ENCODE results near the gene TBC1D20. TPM values are rescaled to one million over a fixed set of nuclear protein-coding genes. Genes with fewer than 3 reads are reported as not detected.
"Not testable (repeated sequence)": the region's sequence is repeated elsewhere in the genome, so short reads cannot be mapped to it uniquely, and the experiment has no call there.

TBC1D20 gene
- total RNA-seq, 2 experiments from 2014 or later: 27.0 to 28.1 TPM

DNA sequence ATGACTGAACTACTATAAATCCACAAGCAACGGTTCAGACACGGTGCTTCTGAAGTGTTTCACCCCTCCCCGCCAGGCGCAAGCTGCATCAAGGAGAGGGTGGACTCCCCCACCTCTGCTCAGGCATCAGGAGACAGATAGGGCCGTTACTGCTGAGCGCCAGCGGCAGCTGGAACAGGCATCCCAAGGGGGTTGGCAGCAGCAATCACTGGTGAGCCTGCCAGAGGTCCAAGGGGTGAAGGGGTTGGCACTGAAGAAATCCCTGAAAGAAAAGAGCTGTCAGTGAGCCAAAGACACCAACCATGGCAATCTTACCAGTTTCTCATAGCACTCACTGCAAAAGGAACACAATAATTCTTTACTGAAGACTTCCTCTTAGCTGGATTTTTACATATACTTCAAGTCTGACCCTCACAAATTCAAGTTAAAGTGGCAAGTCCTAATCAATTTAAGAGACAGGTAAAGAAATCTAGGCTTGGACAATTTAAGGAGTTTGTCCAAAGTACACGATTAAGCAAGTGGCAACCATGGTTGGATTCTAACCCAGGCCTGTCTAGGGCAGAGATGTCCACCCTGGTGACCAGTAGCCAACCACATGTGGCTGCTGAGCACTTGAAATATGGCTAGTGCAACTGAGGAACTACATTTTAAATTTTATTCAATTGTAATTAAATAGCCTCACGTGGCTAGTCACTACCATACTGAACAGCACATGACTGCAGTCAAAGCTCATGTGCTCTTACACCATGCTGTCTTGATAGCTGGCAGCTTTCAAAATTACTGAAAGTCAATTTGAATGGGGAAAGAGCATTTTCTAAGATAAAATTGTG is 21.7 kb upstream of the TBC1D20 start:
- peaks cover 82% of the 10 kb centered on the region for H3K36me3 Mint-ChIP-seq (ENCODE audit: low read depth)
- POLR2A ChIA-PET: no interaction called here

DNA sequence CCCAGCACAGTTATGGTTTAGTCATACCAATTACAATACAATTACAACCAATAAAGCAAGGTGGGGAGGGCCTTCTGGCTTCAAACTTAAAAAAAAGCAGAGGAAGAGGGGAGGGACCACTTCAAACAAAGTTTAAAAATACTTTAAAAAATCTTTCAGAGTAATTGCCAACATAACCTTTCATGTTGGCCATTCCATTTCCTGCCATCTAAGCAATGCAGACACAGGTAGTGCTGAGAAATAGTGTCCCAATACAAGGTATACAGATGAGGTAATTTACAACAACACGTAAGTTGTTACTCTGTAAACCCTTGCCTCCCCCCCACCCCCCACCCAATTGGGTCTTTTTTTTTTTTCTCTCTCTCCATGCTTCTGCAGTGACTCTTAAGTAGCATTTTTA is 18.8 kb upstream of the TBC1D20 start:
- no peaks in the 10 kb centered on the region for H3K9me3 Mint-ChIP-seq
- H3K36me3 Mint-ChIP-seq (ENCODE audit: low read depth): peaks cover 62% of the 10 kb centered on the region
- ChIA-PET CTCF (interaction anchor here (1.5 to 5.9 kb wide), 2 partner anchors 119 to 126 kb away, joined by 3 to 46 read pairs; no protein-coding TSS in a partner anchor), POLR2A (no interaction called here)
- peaks cover 16% of the 10 kb centered on the region for H3K4me1 Mint-ChIP-seq
- no peaks in the 10 kb centered on the region for H3K27me3 Mint-ChIP-seq
- no peak overlapping the region for H3K4me3 Mint-ChIP-seq
- H3K27ac Mint-ChIP-seq: peak overlapping the region; percentile 14
- no peak for DNase-seq

More for the DNA sequence above, 21.7 kb upstream of the TBC1D20 start:
- Mint-ChIP-seq H3K4me1 (peaks cover 13% of the 10 kb centered on the region), H3K27me3 (no peaks in the 10 kb centered on the region), H3K9me3 (no peaks in the 10 kb centered on the region), H3K27ac (no peak overlapping the region), H3K4me3 (no peak overlapping the region)
- DNase-seq: no peak
- CTCF ChIA-PET: interaction anchor here (0.7 to 1.3 kb wide), 2 partner anchors 77 to 130 kb away, joined by 3 read pairs; no protein-coding TSS in a partner anchor

DNA sequence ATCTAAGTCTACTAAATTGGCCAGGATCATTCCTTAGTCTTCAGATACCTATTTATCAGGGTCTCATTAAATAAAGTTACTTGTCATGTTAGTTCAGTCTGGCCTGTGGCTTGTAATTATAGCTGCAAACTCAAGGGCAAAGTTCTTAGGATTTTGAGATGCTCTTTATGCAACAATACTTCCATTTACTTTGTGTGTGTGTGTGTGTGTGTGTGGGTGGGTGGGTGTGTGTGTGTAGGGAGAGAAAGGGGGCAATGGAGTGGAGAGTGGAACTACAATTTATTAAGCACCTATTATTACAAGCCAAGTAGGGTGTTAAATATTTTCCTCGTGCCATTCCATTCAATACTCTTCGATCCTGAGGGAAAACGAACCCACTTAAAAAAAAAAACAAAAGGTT is 17.7 kb upstream of the TBC1D20 start:
- Mint-ChIP-seq H3K4me3 (no peak overlapping the region), H3K9me3 (no peaks in the 10 kb centered on the region), H3K27me3 (no peaks in the 10 kb centered on the region), H3K27ac (no peak overlapping the region), H3K4me1 (peaks cover 16% of the 10 kb centered on the region), H3K36me3 (ENCODE audit: low read depth) (peaks cover 54% of the 10 kb centered on the region)
- no peak for DNase-seq
- ChIA-PET CTCF (interaction anchor here (1.2 to 5.9 kb wide), 3 partner anchors 42 to 125 kb away, joined by 3 to 46 read pairs (median 3); no protein-coding TSS in a partner anchor), POLR2A (no interaction called here)

DNA sequence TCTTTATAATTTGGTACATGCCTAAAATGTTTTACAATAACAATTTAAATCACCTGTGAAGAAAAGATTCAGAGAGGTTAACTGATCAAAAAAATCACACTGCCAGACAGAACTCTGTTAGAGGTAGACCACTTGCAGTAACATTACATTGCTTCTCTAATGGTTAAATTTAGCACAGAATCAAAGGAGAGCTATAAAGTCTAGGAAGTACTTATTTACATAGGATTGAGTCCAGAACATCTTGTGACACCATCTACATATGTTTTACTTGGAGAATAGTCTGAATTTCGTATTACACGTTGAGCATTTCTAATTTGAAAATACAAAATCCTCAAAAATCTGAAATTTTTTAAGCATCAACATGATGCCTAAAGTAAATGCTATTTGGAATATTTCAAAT is 17.2 kb upstream of the TBC1D20 start:
- Mint-ChIP-seq H3K4me1 (peaks cover 16% of the 10 kb centered on the region), H3K27ac (no peak overlapping the region), H3K27me3 (no peaks in the 10 kb centered on the region), H3K36me3 (ENCODE audit: low read depth) (peaks cover 54% of the 10 kb centered on the region), H3K9me3 (no peaks in the 10 kb centered on the region), H3K4me3 (no peak overlapping the region)
- ChIA-PET POLR2A (no interaction called here), CTCF (interaction anchor here (1.2 to 5.9 kb wide), 6 partner anchors 10 to 149 kb away, joined by 3 to 46 read pairs (median 3); no protein-coding TSS in a partner anchor)
- DNase-seq: no peak

DNA sequence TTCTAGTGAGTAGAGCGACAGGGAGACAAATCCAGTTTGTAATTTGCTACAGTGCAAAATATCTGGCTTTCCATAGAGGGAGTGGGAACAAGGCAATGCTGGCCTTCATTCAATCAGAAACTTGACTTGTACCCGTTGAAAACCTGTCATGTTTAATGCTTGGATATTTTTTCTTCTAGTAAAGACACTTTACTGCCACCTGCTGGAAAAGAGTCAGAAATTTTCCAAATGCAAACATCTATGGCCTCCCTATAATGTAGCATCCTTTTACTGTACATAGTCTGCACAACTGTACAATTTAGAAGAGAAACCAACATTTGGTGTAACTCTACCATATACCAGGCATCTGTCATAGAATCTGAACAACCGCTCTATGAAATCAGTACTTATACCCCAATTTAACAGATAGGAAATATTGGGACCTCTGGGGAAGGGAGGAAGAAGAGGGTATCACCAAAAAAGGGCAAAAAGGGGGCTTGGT is 16.7 kb upstream of the TBC1D20 start:
- Mint-ChIP-seq H3K27ac (peak overlapping the region; percentile 36), H3K4me1 (peaks cover 16% of the 10 kb centered on the region), H3K4me3 (no peak overlapping the region), H3K36me3 (ENCODE audit: low read depth) (peaks cover 52% of the 10 kb centered on the region), H3K27me3 (no peaks in the 10 kb centered on the region), H3K9me3 (no peaks in the 10 kb centered on the region)
- ChIA-PET CTCF (interaction anchor here (0.6 to 5.9 kb wide), 11 partner anchors 10 to 167 kb away, joined by 3 to 46 read pairs (median 4); partner anchors contain the start of gene TBC1D20), POLR2A (no interaction called here)
- DNase-seq: peak; percentile 22

DNA sequence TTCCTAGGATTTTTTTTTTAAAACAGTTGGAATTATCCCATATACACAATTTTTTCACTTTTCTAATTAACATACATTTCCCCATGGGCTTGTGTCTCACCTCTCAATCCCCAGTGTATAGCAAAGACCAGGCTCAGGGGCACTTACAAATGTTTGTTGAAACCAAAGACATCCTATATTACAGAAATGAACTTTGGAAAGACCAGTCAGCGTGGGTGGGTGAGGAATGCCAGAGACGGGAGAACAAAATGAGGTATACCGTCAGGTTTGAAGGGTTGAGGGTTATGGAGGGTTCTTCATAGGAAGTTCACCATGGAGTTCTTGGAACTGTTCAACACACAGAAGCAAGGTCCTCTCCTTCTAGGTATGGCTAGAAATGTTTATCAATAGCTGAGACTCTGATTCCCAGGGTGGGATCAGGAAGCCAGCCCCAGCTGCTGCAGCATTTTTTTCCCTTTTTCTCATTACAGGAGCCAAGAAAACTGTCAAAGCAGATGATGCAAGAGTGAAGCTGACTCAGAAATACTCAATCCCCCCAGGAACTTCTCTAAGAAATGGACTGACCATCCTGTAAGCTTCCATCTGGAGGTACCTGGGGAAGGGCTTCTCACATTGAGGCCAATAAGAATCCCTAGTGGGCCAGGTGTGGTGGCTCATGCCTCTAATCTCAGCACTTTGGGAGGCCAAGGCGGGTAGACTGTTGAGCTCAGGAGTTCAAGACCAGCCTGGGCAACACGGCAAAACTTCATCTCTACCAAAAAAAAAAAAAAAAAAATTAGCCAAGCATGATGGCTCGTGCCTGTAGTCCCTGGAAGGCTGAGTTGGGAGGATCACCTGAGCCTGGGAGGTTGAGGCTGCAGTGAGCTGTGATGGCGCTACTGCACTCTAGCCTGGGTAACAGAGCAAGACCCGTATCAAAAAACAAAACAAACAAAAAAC is 15.9 kb upstream of the TBC1D20 start:
- no peak for DNase-seq
- POLR2A ChIA-PET: interaction anchor here (1.9 kb wide), 1 partner anchor 124 kb away, joined by 6 read pairs; no protein-coding TSS in a partner anchor

DNA sequence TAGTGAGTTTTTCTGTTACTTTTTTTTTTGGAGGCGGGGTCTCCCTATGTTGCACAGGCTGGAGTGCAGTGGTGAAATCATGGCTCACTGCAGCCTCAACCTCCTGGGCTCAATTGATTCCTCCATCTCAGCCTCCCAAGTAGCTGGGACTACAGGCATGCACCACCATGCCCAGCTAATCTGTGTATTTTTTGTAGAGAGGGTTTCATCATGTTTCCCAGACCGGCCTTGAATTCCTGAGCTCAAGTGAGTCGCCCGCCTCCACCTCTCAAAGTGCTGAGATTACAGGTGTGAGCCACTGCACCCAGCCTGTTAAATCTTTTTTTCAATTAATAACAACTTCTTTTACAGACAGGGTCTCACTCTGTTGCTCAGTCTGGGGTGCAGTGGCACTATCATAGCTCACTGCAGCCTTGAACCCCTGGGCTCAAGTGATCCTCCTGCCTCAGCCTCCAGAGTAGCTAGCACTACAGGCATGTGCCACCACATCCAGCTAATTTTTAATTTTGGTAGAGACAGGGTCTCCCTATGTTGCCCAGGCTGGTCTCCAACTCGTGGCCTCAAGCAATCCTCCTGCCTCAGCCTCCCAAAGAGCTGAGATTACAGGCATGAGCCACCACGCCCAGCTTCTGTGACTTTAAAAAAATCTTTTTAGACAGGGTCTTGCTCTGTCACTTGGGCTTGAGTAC is 14.4 kb upstream of the TBC1D20 start:
- H3K27me3 Mint-ChIP-seq, H3K9me3 Mint-ChIP-seq, H3K27ac Mint-ChIP-seq, DNase-seq, H3K4me3 Mint-ChIP-seq: not testable (repeated sequence)
- POLR2A ChIA-PET: interaction anchor here (1.9 kb wide), 1 partner anchor 122 kb away, joined by 6 read pairs; no protein-coding TSS in a partner anchor
- Mint-ChIP-seq H3K4me1 (peaks cover 14% of the 10 kb centered on the region), H3K36me3 (ENCODE audit: low read depth) (peaks cover 45% of the 10 kb centered on the region)
- CTCF ChIA-PET: interaction anchor here (0.7 to 5.9 kb wide), 6 partner anchors 10 to 122 kb away, joined by 3 to 46 read pairs (median 4); partner anchors contain the start of gene TBC1D20

More for the DNA sequence above, 15.9 kb upstream of the TBC1D20 start:
- Mint-ChIP-seq H3K36me3 (ENCODE audit: low read depth) (peaks cover 50% of the 10 kb centered on the region), H3K27me3 (no peaks in the 10 kb centered on the region), H3K9me3 (no peaks in the 10 kb centered on the region), H3K4me3 (no peak overlapping the region), H3K27ac (peak overlapping the region; percentile 10), H3K4me1 (peaks cover 16% of the 10 kb centered on the region)
- CTCF ChIA-PET: interaction anchor here (0.6 to 5.9 kb wide), 14 partner anchors 9 to 340 kb away, joined by 3 to 46 read pairs (median 4); partner anchors contain the start of gene TBC1D20

DNA sequence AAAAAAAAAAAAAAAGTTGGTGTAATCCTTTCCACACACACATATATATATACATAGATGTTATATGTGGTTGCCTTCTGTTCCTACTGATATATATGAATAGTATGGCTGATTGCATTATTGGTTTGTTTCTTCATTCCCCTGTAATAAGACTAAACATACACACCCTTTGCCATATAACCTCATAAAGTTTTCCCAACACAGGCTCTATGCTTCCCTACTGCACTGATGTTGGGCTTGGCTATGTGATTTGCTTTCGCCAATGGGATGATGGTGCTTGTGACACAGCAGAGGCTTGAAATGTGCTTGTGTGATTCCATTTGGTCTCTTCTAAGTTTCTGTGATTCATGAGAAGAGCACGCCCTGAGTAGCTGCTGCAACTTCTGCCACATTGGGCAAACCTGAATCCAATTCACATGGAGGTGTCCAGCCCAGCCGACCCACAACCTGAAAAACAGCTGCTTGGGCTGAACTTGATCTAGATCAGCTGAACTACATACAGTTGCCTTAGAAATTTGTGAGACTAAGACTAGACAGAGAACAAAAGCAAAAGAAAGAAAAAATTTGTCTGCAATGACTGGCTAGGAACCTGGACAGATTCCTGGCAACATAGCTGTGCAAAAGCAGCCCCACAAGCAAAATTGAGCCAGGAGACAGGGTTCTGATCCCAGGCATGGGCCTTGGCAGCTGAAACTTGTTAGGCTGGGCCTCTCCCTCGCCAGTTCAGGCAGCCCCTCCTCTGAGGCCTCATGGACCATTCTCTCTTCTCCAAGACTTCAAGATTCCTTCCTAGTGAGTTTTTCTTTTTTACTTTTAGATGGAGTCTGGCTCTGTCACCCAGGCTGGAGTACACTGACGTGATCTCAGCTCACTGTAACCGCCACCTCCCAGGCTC is 13.4 kb upstream of the TBC1D20 start:
- H3K36me3 Mint-ChIP-seq (ENCODE audit: low read depth): peaks cover 41% of the 10 kb centered on the region
- no peak for DNase-seq
- no peak overlapping the region for H3K4me3 Mint-ChIP-seq
- H3K4me1 Mint-ChIP-seq: peaks cover 7% of the 10 kb centered on the region
- POLR2A ChIA-PET: interaction anchor here (1.9 kb wide), 1 partner anchor 121 kb away, joined by 6 read pairs; no protein-coding TSS in a partner anchor
- no peak overlapping the region for H3K27ac Mint-ChIP-seq
- H3K27me3 Mint-ChIP-seq: no peaks in the 10 kb centered on the region
- CTCF ChIA-PET: interaction anchor here (1.2 to 5.9 kb wide), 3 partner anchors 9 to 121 kb away, joined by 4 to 46 read pairs (median 4); no protein-coding TSS in a partner anchor
- peaks cover 5% of the 10 kb centered on the region for H3K9me3 Mint-ChIP-seq

DNA sequence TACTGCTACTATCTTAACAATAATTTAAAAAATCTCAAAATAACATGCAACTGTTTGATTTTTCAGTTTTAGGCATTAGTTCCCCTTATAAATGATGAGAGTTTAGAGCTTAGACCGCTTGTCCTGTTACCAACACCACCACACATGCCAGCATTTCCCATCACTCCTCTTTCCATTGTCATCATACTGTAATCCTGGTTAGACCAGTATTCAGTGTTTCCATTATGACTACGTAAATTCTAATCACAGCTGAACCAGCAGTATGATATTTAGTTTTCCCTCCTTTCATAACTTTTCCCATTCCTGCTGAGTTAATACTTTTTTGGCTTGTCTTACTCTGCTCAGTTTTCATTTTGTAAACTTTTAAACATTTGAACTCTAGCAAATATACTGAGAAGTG is 12.2 kb upstream of the TBC1D20 start:
- Mint-ChIP-seq H3K27ac (no peak overlapping the region), H3K4me1 (peaks cover 5% of the 10 kb centered on the region), H3K9me3 (peaks cover 16% of the 10 kb centered on the region), H3K36me3 (ENCODE audit: low read depth) (peaks cover 40% of the 10 kb centered on the region), H3K27me3 (peaks cover 8% of the 10 kb centered on the region), H3K4me3 (no peak overlapping the region)
- POLR2A ChIA-PET: no interaction called here
- CTCF ChIA-PET: no interaction called here
- DNase-seq: no peak

DNA sequence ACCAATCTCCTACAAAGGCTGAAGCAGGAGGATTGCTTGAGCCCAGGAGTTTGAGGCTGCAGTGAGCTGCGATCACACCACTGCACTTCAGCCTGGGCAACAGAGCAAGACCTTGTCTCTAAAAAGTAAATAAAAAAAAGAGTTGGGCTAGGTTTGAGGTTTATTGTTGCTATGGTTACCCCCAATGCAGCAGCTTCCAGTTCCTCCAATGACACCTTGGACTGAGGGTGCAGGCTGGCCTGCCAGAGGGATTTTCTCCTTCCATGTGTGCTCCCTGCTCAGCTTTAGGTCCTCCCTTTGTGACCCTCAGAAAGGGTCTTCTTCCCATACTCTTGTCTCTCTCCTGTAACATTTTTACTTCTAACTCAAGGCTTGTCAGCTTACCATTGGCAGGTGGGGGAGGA is 10.6 kb upstream of the TBC1D20 start:
- Mint-ChIP-seq H3K4me3 (no peak overlapping the region), H3K27ac (no peak overlapping the region), H3K9me3 (peaks cover 28% of the 10 kb centered on the region), H3K27me3 (peaks cover 18% of the 10 kb centered on the region), H3K4me1 (no peaks in the 10 kb centered on the region), H3K36me3 (ENCODE audit: low read depth) (peaks cover 38% of the 10 kb centered on the region)
- POLR2A ChIA-PET: interaction anchor here (1.3 kb wide), 1 partner anchor 10 kb away, joined by 4 read pairs; the partner anchor contains the start of gene TBC1D20
- CTCF ChIA-PET: interaction anchor here (1.5 kb wide), 1 partner anchor 13 kb away, joined by 4 read pairs; no protein-coding TSS in a partner anchor
- no peak for DNase-seq

DNA sequence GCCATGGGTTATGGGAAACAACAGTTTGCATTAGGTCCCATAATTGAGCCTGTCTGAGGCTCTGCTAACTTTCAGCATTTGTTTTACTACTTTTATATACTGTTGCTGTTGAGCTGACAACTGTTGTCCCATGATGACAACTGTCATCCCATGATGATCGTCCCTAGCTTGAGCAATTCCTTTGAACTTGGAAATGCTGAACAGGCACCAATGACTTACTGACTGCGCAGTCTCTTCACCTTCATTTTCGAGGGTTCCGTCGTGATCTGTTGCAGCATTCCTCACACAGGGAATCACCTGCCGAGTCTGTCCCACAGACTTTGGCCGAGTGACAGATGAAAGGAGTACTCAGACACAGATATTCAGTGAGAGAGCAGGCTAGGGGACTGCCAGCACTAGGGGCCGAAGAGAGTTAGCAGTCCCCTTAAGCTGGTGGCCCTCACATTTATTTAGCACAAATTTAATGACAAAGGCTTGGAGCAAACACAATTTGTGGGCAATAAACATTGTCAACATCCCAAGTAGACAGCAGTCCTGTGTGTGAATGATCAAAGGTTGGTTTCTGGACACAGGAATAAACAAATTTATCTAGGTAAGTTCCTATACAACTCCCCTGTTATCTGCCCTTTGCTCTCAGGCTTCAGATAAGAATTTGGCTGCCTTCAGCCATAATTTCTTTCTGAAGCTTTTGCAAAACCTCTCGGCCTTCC is 10.0 kb upstream of the TBC1D20 start:
- Mint-ChIP-seq H3K9me3 (peaks cover 32% of the 10 kb centered on the region), H3K4me1 (no peaks in the 10 kb centered on the region), H3K27ac (no peak overlapping the region), H3K27me3 (peaks cover 20% of the 10 kb centered on the region), H3K4me3 (no peak overlapping the region), H3K36me3 (ENCODE audit: low read depth) (peaks cover 35% of the 10 kb centered on the region)
- no peak for DNase-seq
- POLR2A ChIA-PET: no interaction called here
- CTCF ChIA-PET: interaction anchor here (1.5 kb wide), 1 partner anchor 12 kb away, joined by 4 read pairs; no protein-coding TSS in a partner anchor
